Lower leg skin (tissue), 3 donors: ENCODE measurements around the gene CCDC182.

Source experiments
- CTCF ChIP-seq, 3 donors: fragments of 450-650 bp; IDR thresholded peaks; one replicate each; pipeline ENCODE4 v1.5.1; 2016; ENCODE audit warnings: antibody characterized with exemption in 3 of 3, mild to moderate bottlenecking in 3 of 3, moderate library complexity in 2 of 3
- POLR2A ChIP-seq, 2 donors: fragments of 450-650 bp; IDR thresholded peaks; one replicate each; pipeline ENCODE4 v1.6.1; 2016 to 2017; ENCODE audit warnings: antibody characterized with exemption in 2 of 2, mild to moderate bottlenecking in 1 of 2, moderate library complexity in 1 of 2

GRCh38 chr17:57701124-57701523, 44.0 kb downstream of the CCDC182 start:
- no peak for TF ChIP-seq CTCF (IDR thresholded peaks at IDR 0.05)
- no peak for TF ChIP-seq POLR2A (IDR thresholded peaks at IDR 0.05)
